ENCODE measurements around the gene HIC1.

HIC1 gene

DNA sequence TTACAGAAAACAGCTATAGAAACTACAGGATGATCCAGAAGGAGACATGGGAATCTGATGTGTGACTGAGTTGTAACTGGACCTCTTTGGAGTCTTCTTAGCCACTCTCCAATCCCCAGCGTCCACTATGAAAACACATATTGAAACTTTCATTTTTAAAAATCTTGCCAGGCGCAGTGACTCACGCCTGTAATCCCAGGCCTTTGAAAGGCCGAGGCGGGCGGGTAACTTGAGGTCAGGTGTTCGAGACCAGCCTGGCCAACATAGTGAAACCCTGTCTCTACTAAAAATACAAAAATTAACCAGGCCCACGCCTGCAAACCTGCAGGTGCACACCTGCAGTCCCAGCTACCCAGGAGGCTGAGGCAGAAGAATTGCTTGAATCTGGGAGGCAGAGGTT, 53.3 kb downstream of the HIC1 start:
- DNase-seq, result no peak

DNA sequence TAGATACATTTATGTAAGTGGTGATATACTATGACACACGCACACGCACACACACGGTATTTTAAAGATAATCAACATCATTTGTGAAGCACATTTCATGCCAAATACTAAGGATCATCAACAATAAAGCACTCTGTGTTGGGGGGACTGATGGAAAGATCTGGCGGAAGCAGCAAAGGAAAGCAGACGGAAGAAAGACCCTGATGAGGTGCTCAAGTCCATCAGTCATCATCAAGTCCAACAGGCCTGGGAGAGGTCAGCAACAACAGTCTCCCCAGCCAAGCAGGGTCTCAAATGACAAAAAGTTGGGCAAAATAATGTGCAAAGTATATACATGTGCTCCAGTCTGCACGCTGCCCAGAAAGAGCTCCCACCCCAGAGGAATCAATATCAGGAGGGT, 55.5 kb downstream of the HIC1 start:
- no peak for DNase-seq

DNA sequence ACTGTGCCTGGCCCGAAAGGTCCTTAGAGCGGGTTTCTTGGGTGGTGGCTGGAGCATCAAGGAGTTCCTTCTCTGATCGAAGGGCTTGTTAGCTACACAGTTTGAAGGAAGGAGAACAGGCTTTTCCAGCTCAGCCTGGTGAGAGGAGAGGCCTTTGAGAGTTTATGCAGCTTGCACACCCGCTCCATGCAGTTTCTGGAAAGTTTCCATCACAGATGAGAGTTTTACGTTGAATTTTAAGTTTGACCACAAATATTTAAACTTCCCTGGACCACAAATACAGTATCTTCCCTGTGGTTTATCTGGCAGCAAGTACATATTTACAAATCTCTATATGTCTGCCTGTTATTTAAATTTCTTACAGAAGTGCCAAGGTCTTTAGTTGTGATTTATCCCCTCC, 56.8 kb downstream of the HIC1 start:
- DNase-seq, result no peak

All from KG1 (cell line).